ENCODE data around the gene MIR17HG. TPM values are rescaled to one million over a fixed set of nuclear protein-coding genes. Genes with fewer than 3 reads are reported as not detected.
A peak's percentile ranks its signal among the peaks of the same experiment; 100 is the strongest.

Gene MIR17HG
- total RNA-seq, 1 donor, result 8.8 TPM

DNA sequence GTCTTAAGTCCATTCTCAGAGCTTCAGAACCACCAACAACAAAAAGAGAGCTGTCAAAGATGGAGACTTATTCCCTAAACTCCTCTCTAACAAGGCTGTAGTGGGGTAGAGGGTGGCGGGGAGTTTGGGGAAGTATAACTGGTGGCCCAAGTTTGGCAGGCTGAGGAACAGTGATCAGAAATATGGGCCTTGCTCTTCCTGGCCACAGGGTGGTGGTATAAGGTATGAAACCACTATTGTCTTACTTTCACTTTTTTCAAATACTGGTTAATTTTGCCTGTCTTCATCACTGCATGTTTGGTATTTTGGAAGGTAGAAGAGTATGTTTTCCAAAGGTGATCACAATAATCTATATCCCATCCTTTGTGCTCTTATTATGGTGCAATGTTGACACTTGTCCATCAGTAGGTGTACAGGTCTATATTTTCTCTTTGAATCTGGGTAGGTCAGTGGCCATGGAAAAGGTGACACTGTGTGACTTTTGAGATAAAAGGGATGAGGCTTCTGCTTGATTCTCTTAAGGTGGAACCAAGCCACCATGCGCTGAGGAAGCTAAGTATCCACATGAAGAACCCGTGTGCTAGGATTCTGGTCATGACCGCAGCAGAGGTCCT, 27.7 kb downstream of the MIR17HG start:
- H3K4me3 ChIP-seq (ENCODE audit: low read depth, low read length), result no peak overlapping the region
- peak; percentile 35 for DNase-seq (ENCODE audit: low read depth)
- TF ChIP-seq, protein P1, sequence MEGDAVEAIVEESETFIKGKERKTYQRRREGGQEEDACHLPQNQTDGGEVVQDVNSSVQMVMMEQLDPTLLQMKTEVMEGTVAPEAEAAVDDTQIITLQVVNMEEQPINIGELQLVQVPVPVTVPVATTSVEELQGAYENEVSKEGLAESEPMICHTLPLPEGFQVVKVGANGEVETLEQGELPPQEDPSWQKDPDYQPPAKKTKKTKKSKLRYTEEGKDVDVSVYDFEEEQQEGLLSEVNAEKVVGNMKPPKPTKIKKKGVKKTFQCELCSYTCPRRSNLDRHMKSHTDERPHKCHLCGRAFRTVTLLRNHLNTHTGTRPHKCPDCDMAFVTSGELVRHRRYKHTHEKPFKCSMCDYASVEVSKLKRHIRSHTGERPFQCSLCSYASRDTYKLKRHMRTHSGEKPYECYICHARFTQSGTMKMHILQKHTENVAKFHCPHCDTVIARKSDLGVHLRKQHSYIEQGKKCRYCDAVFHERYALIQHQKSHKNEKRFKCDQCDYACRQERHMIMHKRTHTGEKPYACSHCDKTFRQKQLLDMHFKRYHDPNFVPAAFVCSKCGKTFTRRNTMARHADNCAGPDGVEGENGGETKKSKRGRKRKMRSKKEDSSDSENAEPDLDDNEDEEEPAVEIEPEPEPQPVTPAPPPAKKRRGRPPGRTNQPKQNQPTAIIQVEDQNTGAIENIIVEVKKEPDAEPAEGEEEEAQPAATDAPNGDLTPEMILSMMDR (IDR thresholded peaks at IDR 0.05; ENCODE audit: insufficient read depth, low read length), result peak; percentile 67

DNA sequence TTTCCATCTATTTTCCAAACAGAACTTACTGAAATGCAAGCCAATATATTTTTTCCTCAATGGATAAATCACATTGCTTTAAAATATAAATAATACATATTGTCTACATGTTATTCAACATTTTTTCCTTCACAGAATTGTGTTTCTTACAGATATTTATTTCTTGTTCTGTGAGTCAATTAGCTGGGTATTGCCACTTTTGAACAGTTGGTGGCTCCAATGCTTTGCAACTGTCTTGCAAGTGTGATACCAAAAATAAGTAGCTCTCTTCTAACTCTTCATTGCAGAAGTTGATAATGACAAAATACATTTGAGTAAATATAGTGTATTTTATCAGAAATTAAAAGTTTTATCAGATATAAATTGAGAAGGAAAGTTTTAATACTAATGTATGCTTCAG, 33.9 kb downstream of the MIR17HG start:
- TF ChIP-seq, protein P1 (IDR thresholded peaks at IDR 0.05; ENCODE audit: insufficient read depth, low read length), result peak; percentile 31
- DNase-seq (ENCODE audit: low read depth), result peak; percentile 43

GRCh38 chr13:91383836-91384235, 36.3 kb downstream of the MIR17HG start:
- TF ChIP-seq, protein P1 (IDR thresholded peaks at IDR 0.05; ENCODE audit: insufficient read depth, low read length), result no peak
- no peak for DNase-seq (ENCODE audit: low read depth)
- no peak overlapping the region for H3K4me3 ChIP-seq (ENCODE audit: low read depth, low read length)

More for the DNA sequence above, 33.9 kb downstream of the MIR17HG start:
- H3K4me3 ChIP-seq (ENCODE audit: low read depth, low read length), result no peak overlapping the region

- TF ChIP-seq, protein P1 (IDR thresholded peaks at IDR 0.05; ENCODE audit: insufficient read depth, low read length), result no peak
- DNase-seq (ENCODE audit: low read depth), result no peak
- no peak overlapping the region for H3K4me3 ChIP-seq (ENCODE audit: low read depth, low read length)
Observed at GRCh38 chr13:91384896-91385295, 37.4 kb downstream of the MIR17HG start.

GRCh38 chr13:91389186-91389585, 41.7 kb downstream of the MIR17HG start:
- TF ChIP-seq, protein P1 (IDR thresholded peaks at IDR 0.05; ENCODE audit: insufficient read depth, low read length), result no peak
- H3K4me3 ChIP-seq (ENCODE audit: low read depth, low read length), result no peak overlapping the region
- no peak for DNase-seq (ENCODE audit: low read depth)

GRCh38 chr13:91397595-91397994, 50.1 kb downstream of the MIR17HG start:
- DNase-seq (ENCODE audit: low read depth), result no peak
- TF ChIP-seq, protein P1 (IDR thresholded peaks at IDR 0.05; ENCODE audit: insufficient read depth, low read length), result no peak

More at GRCh38 chr13:91397595-91397994, 50.1 kb downstream of the MIR17HG start:
- H3K4me3 ChIP-seq (ENCODE audit: low read depth, low read length), result no peak overlapping the region
